GM12878 (cell line): ENCODE results near the gene CAVIN1. TPM values are rescaled to one million over a fixed set of nuclear protein-coding genes. Genes with fewer than 3 reads are reported as not detected.

Experiments used
- ATAC-seq: fragments of 200-7000 bp; cut with Tn5 transposase; 3 replicates; pipeline ENCODE4 v1.9.1; 2020; ENCODE audit warnings: mild to moderate bottlenecking, moderate library complexity
- BruUV-seq: library from RNA; stranded (reverse); fragments of 400-500 nt; replicated peaks from 2 replicates; lab custom pipeline; 2021; lab: Mats Ljungman, UMichigan
- CTCF ChIA-PET: fragments of 300-600 bp; sonication (Branson Sonifier 250); formaldehyde crosslinking; extraction: SDS; loops from one replicate; lab custom pipeline; 2021; ENCODE audit warnings: inconsistent platforms; lab: Yijun Ruan, JAX
- POLR2A ChIA-PET: fragments of 350-600 bp; formaldehyde crosslinking; extraction: SDS; loops from one replicate; lab custom pipeline; 2021; ENCODE audit warnings: inconsistent platforms; lab: Charles Lee
- RAD21 ChIA-PET: fragments of 300-600 bp; sonication (Branson Sonifier 250); formaldehyde crosslinking; loops from one replicate; lab custom pipeline; 2023; ENCODE audit warnings: antibody characterized with exemption; ENCODE audit not compliant: unreplicated experiment; lab: Charles Lee
- SMC1A ChIA-PET: fragments of 300-600 bp; sonication (Branson Sonifier 250); formaldehyde crosslinking; loops from one replicate; lab custom pipeline; 2023; ENCODE audit not compliant: unreplicated experiment, uncharacterized antibody; lab: Charles Lee
- DNase-seq: peaks from one replicate; pipeline ENCODE4 v3.0.0-alpha.2; 2011; ENCODE audit warnings: low read depth, low spot score
- FAIRE-seq: peaks from 3 replicates; lab custom pipeline; 2011; peaks lifted over from hg19 to GRCh38; lab: Jason Lieb, UNC
- H2AFZ ChIP-seq: 2 replicates; pipeline ENCODE4 v1.6.0; 2011; ENCODE audit warnings: low read depth, low read length, control low read depth; ENCODE audit not compliant: control insufficient read depth
- H3K27ac ChIP-seq: 2 replicates; pipeline ENCODE4 v1.5.1; 2011; ENCODE audit warnings: control low read depth; ENCODE audit not compliant: control insufficient read depth, insufficient read depth
- H3K27me3 ChIP-seq, 2 experiments: replicated peaks in 1 of 2; 2 replicates each; pipeline versions ENCODE4 v1.6.0 to v1.6.1; 2011; ENCODE audit warnings: low read length in 1 of 2; ENCODE audit not compliant: control insufficient read depth in 2 of 2, insufficient read depth in 2 of 2
- H3K36me3 ChIP-seq, 2 experiments: 2 replicates each; pipeline ENCODE4 v1.5.1; 2011; ENCODE audit warnings: low read length in 1 of 2; ENCODE audit not compliant: control insufficient read depth in 2 of 2, insufficient read depth in 2 of 2
- H3K4me1 ChIP-seq: 2 replicates; pipeline ENCODE4 v1.6.1; 2011; ENCODE audit warnings: mild to moderate bottlenecking, low read length, moderate library complexity, mixed read lengths; ENCODE audit not compliant: control insufficient read depth, insufficient read depth
- H3K4me2 ChIP-seq: 2 replicates; pipeline ENCODE4 v1.6.0; 2011; ENCODE audit warnings: control low read depth; ENCODE audit not compliant: control insufficient read depth, insufficient read depth
- H3K4me3 ChIP-seq: fragments of 200-600 bp; sonication (generic); 2 replicates; pipeline ENCODE4 v1.5.1; 2016
- H3K79me2 ChIP-seq: 2 replicates; pipeline ENCODE4 v1.6.0; 2011; ENCODE audit warnings: low read length; ENCODE audit not compliant: control insufficient read depth, insufficient read depth
- H3K9ac ChIP-seq: 2 replicates; pipeline ENCODE4 v1.8.0; 2011; ENCODE audit warnings: low read length, control low read depth, mixed read lengths; ENCODE audit not compliant: control insufficient read depth, insufficient read depth
- H3K9me3 ChIP-seq: replicated peaks from 3 replicates; pipeline ENCODE4 v1.5.1; 2011; ENCODE audit warnings: mild to moderate bottlenecking, low read length; ENCODE audit not compliant: control insufficient read depth, insufficient read depth
- H4K20me1 ChIP-seq: 2 replicates; pipeline ENCODE4 v1.6.0; 2011; ENCODE audit not compliant: control insufficient read depth, insufficient read depth
- ATF3 ChIP-seq: IDR thresholded peaks from 2 replicates; pipeline ENCODE4 v1.6.1; 2011; ENCODE audit warnings: low read depth, mild to moderate bottlenecking, low read length, moderate library complexity, borderline replicate concordance; ENCODE audit errors: extremely low read depth
- BCL11A ChIP-seq: IDR thresholded peaks from 2 replicates; pipeline ENCODE4 v1.6.1; 2011; ENCODE audit warnings: low read depth, low read length
- DPF2 ChIP-seq: fragments of 450-650 bp; IDR thresholded peaks from 2 replicates; pipeline ENCODE4 v1.6.1; 2017; ENCODE audit warnings: mild to moderate bottlenecking
- EGR1 ChIP-seq, 2 experiments: IDR thresholded peaks; 1 replicate in 1 of 2; 2 replicates in 1 of 2; pipeline ENCODE4 v1.6.1; 2011 to 2012; ENCODE audit warnings: low read depth in 2 of 2, low read length in 2 of 2, borderline replicate concordance in 1 of 2, mild to moderate bottlenecking in 1 of 2, moderate library complexity in 1 of 2
- EP300 ChIP-seq, 2 experiments: fragments of 150-350 bp in 1 of 2; IDR thresholded peaks; 2 replicates each; pipeline ENCODE4 v1.6.1; 2011 to 2012; ENCODE audit warnings: low read depth in 2 of 2, low read length in 2 of 2, borderline replicate concordance in 1 of 2, improper control_type of control experiment in 1 of 2, inconsistent platforms in 1 of 2; ENCODE audit not compliant: control insufficient read depth in 1 of 2
- JUNB ChIP-seq: IDR thresholded peaks from 2 replicates; pipeline ENCODE4 v1.6.1; 2016; ENCODE audit warnings: antibody characterized with exemption, mild to moderate bottlenecking
- NFIC ChIP-seq: IDR thresholded peaks from 2 replicates; pipeline ENCODE4 v1.6.1; 2012; ENCODE audit warnings: low read depth, mild to moderate bottlenecking, inconsistent platforms, low read length, moderate library complexity
- NFYB ChIP-seq: IDR thresholded peaks from 2 replicates; pipeline ENCODE4 v1.6.1; 2011; ENCODE audit warnings: low read depth, mild to moderate bottlenecking, low read length, improper control_type of control experiment, moderate library complexity; ENCODE audit not compliant: insufficient read depth
- NKRF ChIP-seq: fragments of 450-650 bp; conservative IDR thresholded peaks from 2 replicates; pipeline ENCODE4 v1.6.1; 2017; ENCODE audit warnings: mild to moderate bottlenecking, moderate library complexity
- POLR2AphosphoS2 ChIP-seq: IDR thresholded peaks from 2 replicates; pipeline ENCODE4 v1.6.1; 2011; ENCODE audit warnings: low read depth, mild to moderate bottlenecking, low read length, improper control_type of control experiment, moderate library complexity
- SMAD1 ChIP-seq: fragments of 450-650 bp; IDR thresholded peaks from 2 replicates; pipeline ENCODE4 v1.6.1; 2018; ENCODE audit warnings: mild to moderate bottlenecking, low read depth; ENCODE audit not compliant: partially characterized antibody
- SUPT20H ChIP-seq: IDR thresholded peaks from 2 replicates; pipeline ENCODE4 v1.6.1; 2011; ENCODE audit warnings: low read depth, mild to moderate bottlenecking, low read length, moderate library complexity, borderline replicate concordance; ENCODE audit not compliant: control insufficient read depth
- ZBTB11 ChIP-seq: fragments of 450-650 bp; formaldehyde crosslinking; IDR thresholded peaks from 2 replicates; pipeline ENCODE4 v1.5.0; 2022; ENCODE audit warnings: mild to moderate bottlenecking, missing genetic modification characterization
- WGBS: methylation state at CpG from one replicate; pipeline ENCODE4 v1.1.6; 2016; ENCODE audit warnings: low lambda C conversion rate; ENCODE audit not compliant: insufficient replicate concordance, insufficient coverage; ENCODE audit errors: missing lambda C conversion rate; 5-methylcytosine and 5-hydroxymethylcytosine counted together
- in situ Hi-C: fragments of 300-500 bp; cut with MboI; formaldehyde crosslinking; loops from 9 replicates; pipeline ENCODE4 v1.14.3; 2018; ENCODE audit warnings: mixed read lengths
- intact Hi-C: fragments of 100-400 bp; cut with micrococcal nuclease; formaldehyde crosslinking; loops from one replicate; pipeline ENCODE4 v1.14.2; 2022; ENCODE audit not compliant: unreplicated experiment
- polyA plus RNA-seq, 11 experiments: library from polyadenylated mRNA; depleted of rRNA in 4 of 11; unstranded in 6 of 11; stranded (reverse) in 5 of 11; fragments of >200 nt; fragmentation: Nextera tagmentation in 4 of 11; fragmentation: Illumina TruSeq in 1 of 11; extraction: Ambion mirVana in 4 of 11; extraction: Trizol in 1 of 11; gene quantifications; 1 replicate in 1 of 11; 2 replicates in 10 of 11; pipeline versions ENCODE4 v1.2.1 to v1.2.3, GENCODE V29; 2011 to 2016; ENCODE audit warnings: inconsistent platforms in 2 of 11, missing spikeins in 2 of 11, low read depth in 1 of 11
- total RNA-seq, 4 experiments: library from RNA; depleted of rRNA in 3 of 4; stranded (reverse); fragments of >200 nt in 3 of 4; fragmentation: Illumina TruSeq in 1 of 4; extraction: Trizol in 1 of 4; gene quantifications; 2 replicates each; pipeline versions ENCODE4 v1.2.1 to v1.2.3, GENCODE V29; 2013 to 2021

Gene CAVIN1
- total and polyA plus RNA-seq, 10 of the 15 experiments (the other 5 are each of a cell fraction or from before 2014, with no cell fraction given) = 0.03 to 1.1 (median 0.37) TPM

- CTCF ChIA-PET = interaction anchor here (0.5 to 10.1 kb wide), 27 partner anchors 10 to 656 kb away, joined by 3 to 120 read pairs (median 4); no protein-coding TSS in a partner anchor
- DNase-seq = no peak
- 44% methylated on average over 7 of the region's 7 CpGs for WGBS
- H3K4me2 ChIP-seq = no peak overlapping the region
- SMC1A ChIA-PET = interaction anchor here (0.7 to 3.2 kb wide), 22 partner anchors 10 to 508 kb away, joined by 3 to 22 read pairs (median 4); partner anchors contain the start of genes CNTD1, COA3 and STAT3
- H3K27ac ChIP-seq = no peak overlapping the region
- ATAC-seq = peak; percentile 20; the same call in 1 of the 3 replicates
- H4K20me1 ChIP-seq = no peaks in the 10 kb centered on the region
- H3K79me2 ChIP-seq = no peaks in the 10 kb centered on the region
- no peak overlapping the region for H3K4me3 ChIP-seq
- RAD21 ChIA-PET = interaction anchor here (0.8 to 3.6 kb wide), 15 partner anchors 10 to 88 kb away, joined by 3 to 20 read pairs (median 4); no protein-coding TSS in a partner anchor
- POLR2A ChIA-PET = interaction anchor here (0.6 to 2.0 kb wide), 10 partner anchors 13 to 140 kb away, joined by 3 to 9 read pairs (median 5); partner anchors contain the start of gene CAVIN1
- in situ Hi-C loops = no loop called here
- H3K4me1 ChIP-seq = 0 out of 2 replicates have a peak, but pooled peaks cover 4% of the 10 kb centered on the region
- H3K27me3 ChIP-seq = no peaks in the 10 kb centered on the region
- H3K36me3 ChIP-seq = no peaks in the 10 kb centered on the region
- H2AFZ ChIP-seq = no peak overlapping the region
- intact Hi-C loops = no loop called here
- BruUV-seq = no TSS peak
- FAIRE-seq = no peak
- H3K9me3 ChIP-seq = no peaks in the 10 kb centered on the region
- H3K9ac ChIP-seq = no peak overlapping the region
- no peak for TF ChIP-seq SUPT20H
- no peak for TF ChIP-seq DPF2
- TF ChIP-seq ATF3 = no peak
- TF ChIP-seq NKRF = no peak
- TF ChIP-seq POLR2AphosphoS2 = no peak
- no peak for TF ChIP-seq SMAD1
- TF ChIP-seq JUNB = no peak
- TF ChIP-seq NFIC = no peak
- TF ChIP-seq NFYB = no peak
- no peak for TF ChIP-seq EGR1 (IDR thresholded peaks at IDR 0.05; ENCODE audit: borderline replicate concordance in 1 of 2, low read depth in 2 of 2, low read length in 2 of 2)
- no peak for TF ChIP-seq ZBTB11 (CRISPR knock-in tag)
- TF ChIP-seq EP300 (IDR thresholded peaks at IDR 0.05; ENCODE audit: borderline replicate concordance in 1 of 2, control insufficient read depth in 1 of 2, low read depth in 2 of 2, low read length in 2 of 2) = no peak
- TF ChIP-seq BCL11A = no peak
Measured at GRCh38 chr17:42441371-42442195, 18.5 kb upstream of the CAVIN1 start.
